ENCODE data around the gene STRIT1.

GRCh38 chr3:155252021-155252420, 41.5 kb downstream of the STRIT1 start:
- TF ChIP-seq POLR2A (IDR thresholded peaks at IDR 0.05): no peak
- TF ChIP-seq CTCF (IDR thresholded peaks at IDR 0.05): no peak
- TF ChIP-seq EP300 (IDR thresholded peaks at IDR 0.05): no peak
- TF ChIP-seq POLR2AphosphoS5 (IDR thresholded peaks at IDR 0.05): no peak

Data from stomach (tissue), 4 donors.